ENCODE data around the gene ZNF800. TPM values are rescaled to one million over a fixed set of nuclear protein-coding genes. Genes with fewer than 3 reads are reported as not detected.

Gene ZNF800
- total RNA-seq, 2 donors from 2014 or later = 13.8 to 16.8 TPM

DNA sequence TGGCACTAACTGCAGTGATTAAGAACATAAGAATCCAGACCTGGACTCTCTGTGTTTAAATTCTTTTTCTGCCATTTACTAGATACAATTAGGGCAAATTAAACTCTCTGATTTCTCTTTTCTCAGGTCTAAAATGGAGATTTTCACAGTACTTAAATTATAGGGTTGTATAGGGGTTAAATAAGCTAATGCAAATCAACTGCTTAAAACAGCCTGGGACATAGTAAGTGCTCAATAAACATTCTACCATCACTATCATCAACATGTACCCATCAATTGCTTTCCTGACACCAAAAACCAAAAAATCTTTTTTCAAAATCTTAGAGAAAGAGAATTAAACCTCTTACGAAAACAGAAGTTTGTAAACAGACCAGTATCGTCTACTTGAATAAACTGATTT is 4.5 kb downstream of the ZNF800 start:
- Histone ChIP-seq H3K9ac (ENCODE audit: extremely low read depth, low read length, poor library complexity, severe bottlenecking) (no peak overlapping the region), H3K36me3 (ENCODE audit: control insufficient read depth, insufficient read depth, low read length) (peaks cover 48% of the 10 kb centered on the region), H3K4me1 (ENCODE audit: control insufficient read depth, insufficient read depth, low read length) (no peaks in the 10 kb centered on the region), H3K9me3 (ENCODE audit: control insufficient read depth, low read length) (no peaks in the 10 kb centered on the region), H3K27ac (ENCODE audit: low read depth, low read length) (no peak overlapping the region), H3K4me3 (ENCODE audit: low read length) (no peak overlapping the region), H3K27me3 (ENCODE audit: control insufficient read depth, insufficient read depth, low read length, poor library complexity, severe bottlenecking) (peaks cover 5% of the 10 kb centered on the region)
- WGBS, 2 experiments (ENCODE audit: insufficient coverage in 1 of 2, insufficient read length in 1 of 2) = 91 to 94% methylated on average over 2 of the region's 2 CpGs
- TF ChIP-seq, protein P1, sequence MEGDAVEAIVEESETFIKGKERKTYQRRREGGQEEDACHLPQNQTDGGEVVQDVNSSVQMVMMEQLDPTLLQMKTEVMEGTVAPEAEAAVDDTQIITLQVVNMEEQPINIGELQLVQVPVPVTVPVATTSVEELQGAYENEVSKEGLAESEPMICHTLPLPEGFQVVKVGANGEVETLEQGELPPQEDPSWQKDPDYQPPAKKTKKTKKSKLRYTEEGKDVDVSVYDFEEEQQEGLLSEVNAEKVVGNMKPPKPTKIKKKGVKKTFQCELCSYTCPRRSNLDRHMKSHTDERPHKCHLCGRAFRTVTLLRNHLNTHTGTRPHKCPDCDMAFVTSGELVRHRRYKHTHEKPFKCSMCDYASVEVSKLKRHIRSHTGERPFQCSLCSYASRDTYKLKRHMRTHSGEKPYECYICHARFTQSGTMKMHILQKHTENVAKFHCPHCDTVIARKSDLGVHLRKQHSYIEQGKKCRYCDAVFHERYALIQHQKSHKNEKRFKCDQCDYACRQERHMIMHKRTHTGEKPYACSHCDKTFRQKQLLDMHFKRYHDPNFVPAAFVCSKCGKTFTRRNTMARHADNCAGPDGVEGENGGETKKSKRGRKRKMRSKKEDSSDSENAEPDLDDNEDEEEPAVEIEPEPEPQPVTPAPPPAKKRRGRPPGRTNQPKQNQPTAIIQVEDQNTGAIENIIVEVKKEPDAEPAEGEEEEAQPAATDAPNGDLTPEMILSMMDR (conservative IDR thresholded peaks at IDR 0.05) = no peak
- no peak for DNase-seq
- H3K27ac Mint-ChIP-seq = no peak overlapping the region
- peaks cover 4% of the 10 kb centered on the region for H3K27me3 Mint-ChIP-seq (ENCODE audit: insufficient read depth)
- no peaks in the 10 kb centered on the region for H3K9me3 Mint-ChIP-seq
- H3K36me3 Mint-ChIP-seq (ENCODE audit: low read depth) = peaks cover 32% of the 10 kb centered on the region
- no peak overlapping the region for H3K4me3 Mint-ChIP-seq
- H3K4me1 Mint-ChIP-seq = peaks cover 13% of the 10 kb centered on the region

DNA sequence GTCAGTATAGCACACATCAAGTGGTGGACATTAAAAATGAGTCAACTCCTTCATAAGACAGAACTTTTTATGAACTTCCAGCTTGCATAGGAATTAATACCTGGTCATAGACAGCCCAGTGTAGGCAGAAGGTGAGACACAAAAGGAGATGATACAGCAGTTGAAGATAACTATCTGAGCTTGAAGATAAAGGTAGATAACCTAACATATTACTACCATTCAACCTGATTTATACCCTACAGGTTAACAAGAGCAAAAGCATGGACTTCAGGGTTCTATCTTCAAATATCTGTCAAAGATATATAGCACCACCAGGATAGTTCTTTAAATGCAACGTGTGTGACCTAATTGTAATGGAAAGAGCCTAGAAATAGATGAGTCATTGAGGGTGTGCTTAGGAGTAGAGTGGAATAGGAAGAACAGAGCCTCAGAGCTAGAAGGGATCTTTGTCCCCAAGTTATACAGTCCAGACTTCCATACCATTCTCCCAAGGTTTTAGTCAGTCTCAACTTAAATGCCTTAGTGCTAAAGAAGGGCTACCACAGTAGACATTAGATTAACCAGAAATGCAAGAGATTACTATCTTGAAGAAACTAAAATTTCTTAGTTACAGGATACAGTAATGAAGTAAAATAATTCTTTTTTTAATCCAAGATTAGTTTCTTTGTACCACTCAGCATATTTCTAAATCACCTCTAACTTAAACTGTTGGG is 9.2 kb downstream of the ZNF800 start:
- Mint-ChIP-seq H3K27me3 (ENCODE audit: insufficient read depth) (no peaks in the 10 kb centered on the region), H3K27ac (peak overlapping the region; percentile 45), H3K4me3 (no peak overlapping the region), H3K9me3 (no peaks in the 10 kb centered on the region), H3K4me1 (peaks cover 6% of the 10 kb centered on the region), H3K36me3 (ENCODE audit: low read depth) (peaks cover 15% of the 10 kb centered on the region)
- 14 to 27% methylated on average over 1 of the region's 1 CpG for WGBS, 2 experiments (ENCODE audit: insufficient coverage in 1 of 2, insufficient read length in 1 of 2)
- H3K4me3 ChIP-seq (ENCODE audit: low read length) = no peak overlapping the region
- TF ChIP-seq, protein P1 (conservative IDR thresholded peaks at IDR 0.05) = peak; percentile 18
- no peaks in the 10 kb centered on the region for H3K9me3 ChIP-seq (ENCODE audit: control insufficient read depth, low read length)
- H3K4me1 ChIP-seq (ENCODE audit: control insufficient read depth, insufficient read depth, low read length) = no peaks in the 10 kb centered on the region
- no peaks in the 10 kb centered on the region for H3K27me3 ChIP-seq (ENCODE audit: control insufficient read depth, insufficient read depth, low read length, poor library complexity, severe bottlenecking)
- H3K9ac ChIP-seq (ENCODE audit: extremely low read depth, low read length, poor library complexity, severe bottlenecking) = no peak overlapping the region
- H3K36me3 ChIP-seq (ENCODE audit: control insufficient read depth, insufficient read depth, low read length) = peaks cover 32% of the 10 kb centered on the region
- H3K27ac ChIP-seq (ENCODE audit: low read depth, low read length) = no peak overlapping the region
- no peak for DNase-seq

DNA sequence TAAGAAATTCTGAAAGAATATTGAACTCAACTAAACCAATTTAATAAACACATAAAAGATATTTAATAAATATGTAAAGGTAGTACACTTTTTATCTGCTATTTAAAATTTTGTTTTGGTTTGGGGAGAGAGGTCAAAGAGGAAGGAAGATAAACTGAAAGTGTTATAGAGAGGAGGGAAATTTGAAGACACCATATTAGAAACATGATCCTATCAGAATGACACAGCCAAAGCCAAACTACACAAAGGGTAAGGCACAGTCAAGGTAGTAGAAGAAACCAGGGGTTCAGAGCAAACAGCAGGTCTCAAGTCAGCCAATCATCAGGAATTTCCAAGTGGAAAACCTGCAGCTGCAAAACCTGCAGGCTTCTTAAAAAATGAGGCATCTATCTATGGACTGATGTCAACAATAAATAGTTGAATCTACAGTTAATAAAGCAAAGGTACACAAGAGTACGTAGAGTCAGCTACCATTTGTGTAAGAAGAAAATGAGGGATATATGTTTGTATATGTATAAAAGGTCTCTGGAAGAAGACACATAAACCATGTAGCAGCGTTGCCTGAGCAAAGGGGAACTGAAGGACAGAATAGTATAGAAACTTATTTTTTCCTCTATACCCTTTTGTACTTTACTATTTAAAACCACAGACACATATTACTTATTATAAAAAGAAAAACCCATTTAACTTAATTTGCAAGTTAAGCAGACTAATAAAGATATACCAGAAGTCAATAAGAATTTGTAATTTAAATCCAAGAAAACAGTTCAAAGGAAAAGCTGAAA is 10.0 kb downstream of the ZNF800 start:
- Histone ChIP-seq H3K36me3 (ENCODE audit: control insufficient read depth, insufficient read depth, low read length) (peaks cover 26% of the 10 kb centered on the region), H3K27me3 (ENCODE audit: control insufficient read depth, insufficient read depth, low read length, poor library complexity, severe bottlenecking) (no peaks in the 10 kb centered on the region), H3K9me3 (ENCODE audit: control insufficient read depth, low read length) (no peaks in the 10 kb centered on the region), H3K4me3 (ENCODE audit: low read length) (no peak overlapping the region), H3K4me1 (ENCODE audit: control insufficient read depth, insufficient read depth, low read length) (no peaks in the 10 kb centered on the region), H3K27ac (ENCODE audit: low read depth, low read length) (no peak overlapping the region), H3K9ac (ENCODE audit: extremely low read depth, low read length, poor library complexity, severe bottlenecking) (no peak overlapping the region)
- TF ChIP-seq, protein P1 (conservative IDR thresholded peaks at IDR 0.05) = no peak
- Mint-ChIP-seq H3K4me3 (no peak overlapping the region), H3K36me3 (ENCODE audit: low read depth) (peaks cover 10% of the 10 kb centered on the region), H3K27ac (no peak overlapping the region), H3K4me1 (peaks cover 6% of the 10 kb centered on the region), H3K9me3 (no peaks in the 10 kb centered on the region), H3K27me3 (ENCODE audit: insufficient read depth) (no peaks in the 10 kb centered on the region)
- no peak for DNase-seq
- 60 to 89% methylated on average over 1 to 2 of the region's 2 CpGs for WGBS, 2 experiments (ENCODE audit: insufficient coverage in 1 of 2, insufficient read length in 1 of 2)

Data from endodermal cell (in vitro differentiated cells).